ENCODE measurements around the gene ADK.

Gene ADK

DNA sequence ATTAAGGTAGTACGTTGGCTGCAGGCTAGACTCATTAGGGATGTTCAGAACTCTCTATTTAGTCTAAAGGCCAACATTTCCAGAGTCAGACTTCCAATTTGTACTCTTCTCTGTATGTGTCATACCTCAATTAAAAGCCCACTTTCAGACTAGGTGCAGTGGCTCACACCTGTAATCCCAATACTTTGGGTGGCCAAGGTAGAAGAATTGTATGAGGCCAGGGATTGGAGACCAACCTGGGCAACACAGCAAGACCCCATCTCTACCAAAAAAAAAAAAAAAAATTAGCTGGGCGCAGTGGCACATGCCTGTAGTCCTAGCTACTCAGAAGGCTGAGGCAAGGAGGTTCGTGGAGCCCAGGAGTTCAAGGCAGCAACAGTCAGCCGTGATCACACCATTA, 484.6 kb downstream of the ADK start:
- no peak for DNase-seq

DNA sequence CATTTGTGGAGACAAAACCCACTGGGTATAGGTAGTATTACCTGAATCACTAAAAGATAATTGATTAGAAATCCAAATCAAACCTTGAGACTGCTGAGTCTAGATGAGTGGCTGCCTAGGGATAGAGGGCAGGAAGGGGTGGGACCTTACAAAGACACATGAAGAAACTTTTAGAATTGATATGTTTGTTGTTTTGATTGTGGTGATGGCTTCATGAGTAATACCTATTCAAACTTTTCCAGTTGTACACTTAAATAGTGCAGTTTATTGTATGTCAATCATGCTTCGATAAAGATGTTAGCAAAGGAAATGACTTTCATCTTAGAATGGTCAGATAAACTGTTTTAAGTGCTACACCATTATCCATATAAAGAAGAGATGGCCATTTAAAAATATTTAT, 486.7 kb downstream of the ADK start:
- DNase-seq: no peak

DNA sequence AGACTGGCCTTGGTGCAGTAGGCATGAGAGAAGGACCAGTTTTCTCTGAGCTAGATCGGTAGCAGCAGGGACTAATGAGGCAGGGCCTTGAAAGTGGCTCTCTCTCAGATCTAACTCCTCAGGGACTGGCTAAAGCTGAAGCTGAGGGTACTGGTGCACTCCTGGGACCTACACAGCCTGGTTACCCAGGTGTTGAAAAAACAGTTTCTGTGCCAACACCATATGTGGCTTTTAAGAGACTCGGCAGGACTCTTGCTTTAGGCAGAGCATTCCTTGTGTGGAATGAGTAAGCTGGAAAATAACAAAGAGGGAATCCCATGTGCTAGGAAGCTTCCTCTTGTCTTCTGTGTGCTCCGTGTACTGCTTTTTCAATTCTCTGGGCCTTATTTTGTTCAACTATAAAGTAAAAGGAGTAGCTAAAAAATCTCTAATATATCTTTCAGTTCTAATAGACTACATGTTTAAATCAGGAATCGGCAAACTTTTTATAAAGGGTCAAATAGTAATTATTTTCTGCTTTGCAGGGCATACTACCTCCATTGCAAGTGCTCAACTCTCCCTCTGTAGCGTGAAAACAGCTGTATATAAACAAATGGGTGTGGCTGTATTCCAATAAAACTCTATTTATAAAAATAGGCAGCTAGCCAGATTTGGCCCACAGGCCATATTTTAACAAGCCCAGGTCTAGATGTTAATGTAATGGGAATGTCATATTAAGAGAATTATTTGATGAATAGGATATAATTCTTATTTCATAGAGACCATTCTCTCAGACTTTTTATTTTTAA, 489.3 kb downstream of the ADK start:
- no peak for DNase-seq

DNA sequence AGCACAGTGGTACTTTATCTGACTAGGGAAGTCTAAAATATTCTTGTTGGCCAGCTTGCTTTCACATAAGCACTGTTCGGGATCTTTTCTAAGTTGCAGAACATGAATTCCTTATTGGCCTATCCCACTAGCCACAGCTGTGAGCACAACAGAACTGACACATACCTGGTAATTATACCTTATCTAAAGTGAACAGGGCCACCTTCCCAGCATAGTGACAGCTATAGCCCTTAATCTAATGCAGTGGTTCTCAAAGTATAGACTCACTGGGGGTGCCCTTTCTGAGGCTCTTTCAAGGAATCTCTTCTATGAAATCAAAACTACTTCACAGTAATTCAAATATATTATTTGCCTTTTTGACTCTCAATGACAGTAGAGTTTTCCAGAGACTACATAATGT, 490.6 kb downstream of the ADK start:
- no peak for DNase-seq

DNA sequence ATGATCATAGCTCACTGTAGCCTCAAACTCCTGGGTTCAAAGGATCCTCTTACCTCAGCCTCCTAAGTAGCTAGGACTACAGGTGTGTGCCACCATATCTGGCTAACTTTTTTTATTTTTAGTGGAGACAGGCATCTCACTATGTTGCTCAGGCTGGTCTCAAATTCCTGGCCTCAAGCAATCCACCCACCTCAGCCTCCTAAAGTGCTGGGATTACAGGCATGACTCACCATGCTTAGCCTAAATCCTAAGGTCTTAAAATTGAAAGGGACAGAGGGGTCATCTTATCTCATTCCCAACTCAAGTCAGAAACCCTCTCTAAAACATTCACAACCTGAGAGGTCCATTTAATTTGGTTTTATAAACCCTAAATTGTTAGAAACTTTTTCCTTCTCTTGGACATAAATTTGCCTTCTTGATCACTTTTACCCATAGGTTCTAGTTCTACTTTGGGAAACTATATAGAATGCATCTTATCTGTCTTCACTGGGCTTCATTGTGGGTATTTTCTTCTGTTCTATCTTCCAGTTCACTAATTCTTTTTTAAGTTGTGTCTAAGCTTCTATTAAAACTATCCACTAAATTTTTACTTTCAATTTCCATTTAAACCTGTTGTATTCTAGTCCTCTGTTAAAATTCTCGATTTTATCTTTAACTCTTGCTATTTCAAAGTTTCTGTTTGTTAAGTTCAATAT, 492.0 kb downstream of the ADK start:
- no peak for DNase-seq

DNA sequence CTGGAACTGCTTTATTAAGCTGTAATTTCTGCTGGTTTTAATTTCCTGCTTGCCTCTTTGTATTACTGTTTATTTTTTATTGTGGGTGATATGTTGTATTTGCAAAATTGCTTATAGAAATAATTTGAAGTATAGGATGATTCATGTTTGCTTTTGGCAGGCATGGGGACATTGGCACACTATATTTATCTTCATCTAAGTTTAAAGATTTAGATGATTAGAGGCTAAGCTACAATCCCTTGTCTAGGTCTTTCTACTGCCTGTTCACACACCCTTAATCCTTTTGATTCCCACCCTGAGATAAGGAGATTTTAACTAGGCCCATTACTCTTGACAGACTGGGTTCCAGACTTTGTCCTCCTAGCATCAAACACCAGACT, 492.6 kb downstream of the ADK start:
- no peak for DNase-seq

DNA sequence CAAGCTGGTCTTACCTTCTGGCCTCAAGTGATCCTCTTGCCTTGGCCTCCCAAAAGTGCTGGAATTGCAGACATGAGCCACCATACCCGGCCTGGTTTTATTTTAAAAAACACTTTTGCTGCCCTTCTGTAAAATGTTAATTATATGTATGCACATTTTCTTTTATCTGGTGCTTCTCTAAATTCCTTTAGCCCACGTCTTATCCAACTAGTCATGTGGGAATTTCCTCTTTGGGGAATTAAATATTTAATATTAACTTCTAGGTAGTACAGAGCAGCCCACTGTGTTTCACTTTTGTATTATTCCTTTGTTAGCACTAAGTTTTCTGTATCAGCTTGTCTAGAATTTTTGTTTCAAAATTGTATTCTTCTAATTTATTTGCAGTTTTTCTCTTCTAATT, 493.7 kb downstream of the ADK start:
- no peak for DNase-seq

DNA sequence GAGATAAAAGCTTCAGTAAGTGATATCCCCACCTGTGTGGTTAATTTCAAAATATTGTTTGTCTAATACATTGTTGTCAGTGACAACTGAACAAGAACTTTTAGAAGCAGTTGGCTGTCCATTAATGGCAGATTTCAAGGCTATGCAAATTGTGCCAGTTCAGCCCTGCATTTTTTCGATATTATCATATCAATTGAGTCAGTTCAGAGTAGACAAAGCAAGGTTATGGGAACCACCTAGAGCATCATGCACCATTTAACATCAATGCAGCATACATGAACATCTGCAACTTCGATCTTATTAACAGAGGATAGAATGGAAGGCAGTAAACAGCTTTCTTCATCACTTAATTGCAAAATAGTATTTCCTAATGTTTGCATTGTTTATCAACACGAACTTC, 494.7 kb downstream of the ADK start:
- DNase-seq: no peak

DNA sequence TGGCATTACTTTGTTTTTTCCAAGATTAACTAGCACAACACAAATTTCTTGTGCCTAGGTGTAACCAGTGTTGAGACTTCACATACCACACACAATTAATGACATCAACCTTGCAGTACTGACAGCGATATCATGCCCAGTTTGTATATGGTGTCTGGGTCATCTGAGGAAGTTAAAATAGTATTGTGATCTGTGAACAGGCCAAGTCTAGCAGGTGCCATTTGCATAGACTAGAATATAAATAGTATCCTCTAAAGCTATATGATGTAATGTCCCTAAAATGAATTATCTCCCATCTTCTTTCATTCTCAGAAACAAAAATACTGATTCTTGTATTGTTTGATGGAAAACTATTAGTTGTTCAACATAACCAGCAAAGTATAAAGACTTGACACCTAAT, 499.6 kb downstream of the ADK start:
- DNase-seq: no peak

DNA sequence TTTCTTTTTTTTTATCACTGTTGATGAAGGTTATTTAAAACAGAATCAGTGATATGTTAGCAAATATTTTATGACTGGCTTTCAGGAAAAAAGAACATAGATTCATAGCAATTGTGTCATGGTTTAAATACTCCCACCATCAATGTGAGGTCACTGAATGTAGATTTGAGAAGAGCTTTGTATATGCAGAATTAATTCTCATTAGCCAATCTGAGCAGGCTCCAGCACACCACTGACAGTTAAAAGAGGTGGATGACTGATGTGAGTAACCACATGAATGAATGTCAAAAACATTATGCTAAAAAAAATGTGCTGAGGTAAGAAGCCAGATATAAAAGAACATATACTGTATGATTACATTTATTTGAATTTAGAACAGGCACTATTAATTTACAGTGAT, 500.5 kb downstream of the ADK start:
- no peak for DNase-seq

DNA sequence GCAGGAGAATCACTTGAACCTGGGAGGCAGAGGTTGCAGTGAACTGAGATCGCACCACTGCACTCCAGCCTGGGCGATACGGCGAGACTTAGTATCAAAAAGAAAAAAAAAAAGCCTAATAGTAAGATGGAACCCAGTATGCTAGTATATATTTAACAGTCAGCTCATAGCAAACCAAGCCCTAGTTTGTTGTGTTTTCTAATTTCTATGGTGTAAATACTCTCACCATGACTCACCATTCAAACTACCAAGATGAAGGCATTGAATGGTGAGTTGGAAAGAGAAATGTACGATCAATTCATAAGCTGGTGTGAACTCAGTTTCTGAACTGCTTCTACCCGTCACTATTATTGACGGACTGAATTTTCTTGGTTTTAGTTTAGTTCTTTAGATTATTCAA, 501.6 kb downstream of the ADK start:
- DNase-seq: no peak

DNA sequence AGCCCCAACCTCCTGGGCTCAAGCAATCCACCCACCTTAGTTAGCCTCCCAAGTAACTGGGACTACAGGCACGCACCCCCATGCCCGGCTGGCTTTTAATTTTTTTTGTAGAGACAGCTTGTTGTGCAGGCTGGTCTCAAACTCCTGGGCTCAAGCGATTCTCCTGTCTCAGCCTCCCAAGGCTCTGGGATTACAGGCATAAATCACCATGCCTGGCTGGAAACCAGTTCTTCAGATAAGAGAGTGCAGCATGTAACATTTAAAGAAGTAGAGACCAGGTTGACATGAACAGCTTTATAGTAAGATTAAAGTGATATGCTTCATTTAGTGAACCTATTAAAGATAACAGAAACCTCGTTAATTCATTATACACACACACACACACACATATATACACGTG, 507.5 kb downstream of the ADK start:
- DNase-seq: no peak

DNA sequence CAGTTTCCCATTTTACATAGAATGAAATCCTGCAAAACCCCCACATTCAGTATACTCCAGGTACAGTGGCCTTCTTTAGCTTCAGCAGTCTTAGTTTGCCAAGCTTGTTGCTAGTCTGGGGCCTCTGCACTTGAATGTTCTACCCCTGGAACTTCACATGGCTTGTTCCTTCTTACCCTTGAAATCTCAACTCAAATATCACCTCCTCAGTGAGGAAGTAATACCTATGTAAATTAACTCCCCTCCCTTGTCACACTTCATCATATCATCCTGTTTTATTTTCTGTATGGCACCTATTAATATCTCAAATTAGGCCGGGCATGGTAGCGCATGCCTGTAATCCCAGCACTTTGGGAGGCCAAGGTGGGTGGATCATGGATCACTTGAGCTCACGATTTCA, 511.6 kb downstream of the ADK start:
- no peak for DNase-seq

DNA sequence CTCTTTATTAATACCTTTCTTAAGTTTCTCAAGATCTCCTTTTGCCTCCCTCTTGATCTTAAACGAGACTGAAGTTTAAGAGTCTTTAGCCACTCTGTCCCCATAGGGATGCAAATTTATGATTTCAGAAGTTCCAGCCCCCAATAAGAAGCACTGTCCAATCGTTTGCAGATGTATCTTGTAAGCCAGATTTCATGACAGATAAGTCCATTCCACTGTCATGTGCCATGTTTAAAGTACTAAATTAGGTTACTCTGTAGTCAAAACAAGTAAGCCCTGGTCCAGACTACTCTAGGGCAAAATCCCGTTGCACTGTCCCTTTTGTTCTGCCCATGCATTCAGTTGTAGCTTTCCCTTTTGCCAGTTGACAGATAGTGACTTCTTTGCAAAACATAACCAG, 518.2 kb downstream of the ADK start:
- no peak for DNase-seq

DNA sequence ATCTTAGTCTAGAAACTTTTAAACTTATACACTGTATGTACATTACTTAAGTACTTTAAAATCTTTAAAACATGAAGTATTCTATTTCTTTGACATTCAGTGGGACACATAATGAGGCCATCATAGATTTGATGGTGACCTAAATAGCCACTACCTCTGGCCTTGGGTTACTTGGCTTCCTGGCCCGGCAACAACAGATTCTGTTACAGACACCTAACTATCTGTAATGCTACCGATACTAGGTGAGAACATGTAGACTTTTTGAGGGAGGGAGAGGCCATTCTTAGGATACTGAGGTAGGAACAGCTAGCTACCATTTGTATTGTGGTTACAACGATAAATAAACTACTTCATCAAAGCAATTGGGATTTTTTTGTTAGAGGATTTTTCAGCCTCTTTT, 520.7 kb downstream of the ADK start:
- DNase-seq: no peak

DNA sequence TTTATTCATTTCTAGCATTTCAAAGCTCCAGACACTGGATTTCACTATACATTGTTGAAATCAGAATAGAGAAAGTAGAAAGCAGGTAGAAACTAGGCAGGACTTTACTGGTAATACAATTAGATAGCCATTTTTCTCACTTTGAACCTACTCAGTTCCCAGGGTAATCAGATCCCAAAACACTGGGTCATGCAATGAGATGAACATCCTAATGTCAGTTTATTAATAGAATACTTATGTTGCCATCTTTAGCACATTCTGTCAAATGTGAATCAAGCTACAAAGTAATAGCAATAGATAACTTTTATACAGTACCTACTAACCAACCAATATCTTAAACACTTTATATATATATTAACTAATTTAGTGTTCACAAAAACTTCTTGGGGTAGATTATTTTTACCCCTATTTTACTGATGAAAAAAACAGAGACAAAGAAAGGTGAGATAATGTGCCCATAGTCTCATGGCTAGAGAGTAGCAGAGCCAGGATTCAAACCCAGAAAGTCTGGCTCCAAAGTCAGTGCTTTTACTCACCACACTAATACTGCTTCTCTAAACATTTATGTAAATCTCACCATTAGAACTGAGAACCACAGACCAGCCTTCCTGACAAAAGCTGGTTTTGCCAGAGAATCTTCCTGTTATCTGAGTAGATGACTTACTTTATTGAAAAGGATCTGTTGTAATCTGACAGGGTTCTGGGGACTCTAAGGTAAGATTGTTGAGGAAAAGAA, 521.6 kb downstream of the ADK start:
- no peak for DNase-seq

DNA sequence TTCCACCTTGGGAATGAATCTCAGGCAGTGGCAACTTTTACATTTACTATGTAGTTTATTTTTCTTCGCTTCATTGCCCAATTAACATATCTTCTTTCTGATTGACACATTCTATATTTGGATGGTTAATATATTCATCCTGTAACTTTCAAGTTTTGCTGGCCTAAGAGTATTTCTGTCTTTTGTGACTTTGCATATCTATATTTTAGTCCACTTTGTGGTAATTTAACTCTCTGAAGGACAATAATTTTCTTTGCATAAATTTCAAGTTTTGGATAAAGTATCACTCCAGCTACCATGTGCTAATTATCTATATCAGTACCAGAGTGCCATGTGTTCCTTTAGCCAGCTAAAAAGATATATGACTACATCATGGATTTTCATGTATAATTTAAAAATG, 523.9 kb downstream of the ADK start:
- DNase-seq: no peak

DNA sequence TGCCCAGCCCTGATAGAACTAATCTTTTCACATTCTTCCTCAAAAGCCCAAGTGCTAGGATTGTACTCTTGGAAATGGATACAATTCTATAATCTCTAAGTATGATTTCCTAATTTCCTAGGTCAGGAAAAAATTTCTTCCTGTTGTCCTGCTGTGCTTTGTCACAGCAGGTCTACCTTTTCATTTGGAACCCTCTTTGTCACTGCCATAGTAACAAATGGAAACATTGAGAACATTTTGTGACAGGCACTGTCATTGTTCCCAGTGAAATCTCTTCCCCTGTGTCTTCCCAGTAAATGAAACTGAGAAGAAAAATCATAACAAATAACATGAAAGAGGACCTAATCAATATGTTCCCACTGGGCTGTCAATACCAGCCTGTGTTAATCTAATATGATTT, 524.5 kb downstream of the ADK start:
- DNase-seq: no peak

DNA sequence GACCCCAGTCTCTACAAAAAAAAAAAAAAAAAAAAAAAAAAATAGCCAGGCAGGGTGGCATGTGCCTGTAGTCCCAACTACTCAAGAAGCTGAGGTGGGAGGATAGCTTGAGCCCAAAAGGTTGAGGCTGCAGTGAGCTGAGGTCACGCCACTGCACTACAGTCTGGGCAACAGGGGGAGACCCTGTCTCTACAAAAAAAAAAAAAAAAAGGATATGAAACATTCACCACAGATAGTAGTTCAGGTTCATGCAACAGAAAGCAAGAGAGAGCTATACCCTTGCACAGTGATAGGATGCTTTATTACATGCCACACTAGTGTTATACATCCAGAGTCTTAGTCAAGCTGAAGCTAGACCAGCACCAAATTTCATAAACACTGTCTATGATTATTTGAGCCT, 526.9 kb downstream of the ADK start:
- DNase-seq: no peak

DNA sequence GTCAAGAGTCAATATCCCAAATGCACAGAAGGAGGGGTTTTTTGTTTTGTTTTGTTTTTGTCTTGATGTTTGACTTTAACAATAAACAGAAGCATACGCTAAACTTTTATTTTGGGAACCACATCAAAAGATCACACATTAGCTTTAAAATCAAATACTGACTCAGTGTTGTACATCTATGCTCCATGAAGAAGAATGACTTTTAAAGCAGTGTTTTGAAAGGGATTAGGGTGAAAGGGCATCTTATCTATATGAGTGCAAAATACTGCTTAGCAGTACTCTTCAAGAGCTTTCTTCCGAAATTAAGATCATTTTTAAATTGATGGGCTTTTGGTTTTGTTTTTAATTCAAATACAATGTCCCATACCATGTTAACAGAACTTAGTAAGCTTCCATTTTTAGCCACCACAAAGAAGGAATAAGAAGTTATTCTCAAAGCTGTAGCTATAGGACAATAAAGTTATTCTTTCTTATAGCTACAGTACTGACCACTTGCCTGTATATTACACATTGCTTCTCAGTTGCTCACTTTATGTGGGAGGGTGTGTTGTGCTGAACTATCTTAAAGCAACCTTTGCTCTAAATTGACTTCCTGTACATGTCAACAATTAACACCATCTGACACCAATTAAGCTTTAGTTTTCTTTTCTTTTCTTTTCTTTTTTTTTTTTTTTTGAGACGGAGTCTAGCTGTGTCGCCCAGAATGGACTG, 531.1 kb downstream of the ADK start:
- DNase-seq: no peak

DNA sequence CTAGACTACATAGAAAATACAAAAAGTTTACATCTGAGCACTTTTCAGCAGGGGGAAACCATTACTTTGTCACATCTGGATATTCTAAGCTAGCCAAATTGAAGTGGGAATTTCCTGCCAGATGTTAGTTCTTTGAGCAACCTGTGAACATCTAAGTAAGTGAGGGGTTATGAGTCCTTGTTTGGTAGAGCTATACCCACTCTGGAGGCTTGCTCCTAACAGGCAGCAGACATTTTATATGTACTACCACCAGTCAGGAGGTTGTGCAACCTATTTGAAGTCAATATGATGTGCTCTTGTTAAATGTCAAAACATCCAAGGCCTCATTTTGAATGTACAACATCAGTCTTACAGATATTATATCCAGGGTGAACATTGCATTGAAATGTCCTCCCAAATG, 532.0 kb downstream of the ADK start:
- no peak for DNase-seq

DNA sequence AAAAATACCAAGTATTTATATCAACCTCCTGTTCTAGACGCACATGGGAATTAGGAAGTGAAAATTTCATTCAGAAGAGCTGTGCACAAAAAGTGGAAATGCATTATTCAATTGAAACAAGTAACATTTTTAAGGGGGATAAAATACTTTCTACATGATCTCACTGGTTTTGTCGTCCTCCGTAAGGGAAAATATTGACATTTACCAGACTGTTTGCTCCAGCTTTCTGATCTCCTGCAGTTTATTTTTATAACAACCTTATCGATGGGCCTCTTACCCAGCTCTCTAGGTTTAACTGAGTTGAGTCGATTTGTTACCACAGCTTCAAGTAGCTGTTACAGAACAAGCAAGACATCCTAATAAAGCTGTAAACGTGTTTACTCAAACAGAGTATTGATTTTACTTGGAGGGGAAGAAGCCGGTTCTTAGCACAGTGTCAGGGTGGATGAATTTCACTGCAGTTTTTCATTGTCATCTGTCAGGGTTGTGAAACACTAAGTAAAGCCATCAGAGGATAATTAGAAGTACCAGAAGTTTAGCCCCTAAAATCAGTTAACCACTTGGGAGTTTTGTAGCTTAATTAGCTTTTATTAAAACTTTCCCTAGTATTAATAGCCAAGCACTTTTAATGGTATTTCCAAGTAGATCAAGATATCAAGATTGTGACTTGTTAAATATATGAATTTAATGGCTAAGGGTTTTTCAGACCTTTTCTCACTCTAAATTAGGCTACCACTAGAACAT, 532.8 kb downstream of the ADK start:
- no peak for DNase-seq

DNA sequence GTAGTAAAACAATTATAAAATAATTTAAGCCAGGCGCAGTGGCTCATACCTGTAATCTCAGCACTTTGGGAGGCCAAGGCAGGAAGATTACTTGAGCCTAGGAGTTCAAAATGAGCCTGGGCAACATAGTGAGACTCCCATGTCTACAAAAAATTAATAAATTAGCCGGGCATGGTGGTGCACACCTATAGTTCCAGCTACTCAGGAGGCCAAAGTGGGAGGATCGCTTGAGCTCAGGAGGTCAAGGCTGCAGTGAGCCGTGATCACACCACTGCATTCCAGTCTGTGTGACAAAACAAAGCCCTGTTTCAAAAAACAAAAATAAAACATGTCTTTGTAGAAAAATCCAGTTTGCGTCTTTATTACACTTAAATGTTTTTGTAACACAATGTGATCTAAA, 533.4 kb downstream of the ADK start:
- no peak for DNase-seq
